IMR-90 (cell line): ENCODE results near the gene SIGLEC12. TPM values are rescaled to one million over a fixed set of nuclear protein-coding genes. Genes with fewer than 3 reads are reported as not detected.

Experiments used
- ATAC-seq: fragments of 200-7000 bp; cut with Tn5 transposase; 2 replicates; pipeline ENCODE4 v1.9.1; 2020; ENCODE audit warnings: low read depth, mild to moderate bottlenecking, moderate library complexity
- BruUV-seq: library from RNA; stranded (reverse); fragments of 400-500 nt; replicated peaks from 2 replicates; lab custom pipeline; 2021; lab: Mats Ljungman, UMichigan
- CTCF ChIA-PET: fragments of 300-600 bp; formaldehyde crosslinking; extraction: SDS; loops from one replicate; lab custom pipeline; 2021; ENCODE audit warnings: antibody characterized with exemption; lab: Yijun Ruan, JAX
- POLR2A ChIA-PET: fragments of 300-600 bp; sonication (Branson Sonifier 250); formaldehyde crosslinking; loops from one replicate; lab custom pipeline; 2022; ENCODE audit warnings: antibody characterized with exemption; ENCODE audit not compliant: unreplicated experiment; lab: Charles Lee
- DNase-seq: peaks from one replicate; pipeline ENCODE4 v3.0.0; 2013
- H2AFZ ChIP-seq: replicated peaks from 2 replicates; pipeline ENCODE3; 2013; ENCODE audit warnings: low read length, mild to moderate bottlenecking; ENCODE audit not compliant: poor library complexity
- H2AK5ac ChIP-seq: 2 replicates; pipeline ENCODE4 v1.6.1; 2013; ENCODE audit warnings: low read depth, low read length, inconsistent platforms
- H2AK9ac ChIP-seq: replicated peaks from 2 replicates; pipeline ENCODE3; 2013; ENCODE audit warnings: mild to moderate bottlenecking, low read depth, low read length, moderate library complexity; ENCODE audit not compliant: poor library complexity
- H2BK120ac ChIP-seq: 2 replicates; pipeline ENCODE4 v1.6.1; 2013; ENCODE audit warnings: low read depth, low read length, inconsistent platforms
- H2BK15ac ChIP-seq: 3 replicates; pipeline ENCODE4 v1.6.1; 2013; ENCODE audit warnings: low read depth, low read length, inconsistent platforms
- H2BK20ac ChIP-seq: 2 replicates; pipeline ENCODE4 v1.6.1; 2013; ENCODE audit warnings: low read depth, mild to moderate bottlenecking, inconsistent platforms, low read length, moderate library complexity
- H2BK5ac ChIP-seq: 2 replicates; pipeline ENCODE4 v1.6.1; 2013; ENCODE audit warnings: mild to moderate bottlenecking, low read depth, low read length, inconsistent platforms; ENCODE audit not compliant: poor library complexity, severe bottlenecking
- H3K14ac ChIP-seq: replicated peaks from 2 replicates; pipeline ENCODE4 v1.6.1; 2013; ENCODE audit warnings: low read depth, low read length, inconsistent platforms
- H3K18ac ChIP-seq: 2 replicates; pipeline ENCODE4 v1.6.1; 2013; ENCODE audit warnings: low read depth, low read length, control low read depth
- H3K23ac ChIP-seq: 2 replicates; pipeline ENCODE4 v1.6.1; 2013; ENCODE audit warnings: low read depth, low read length, inconsistent platforms
- H3K27ac ChIP-seq: 2 replicates; pipeline ENCODE4 v1.5.1; 2013; ENCODE audit warnings: mild to moderate bottlenecking, control low read depth, low read length; ENCODE audit not compliant: insufficient read depth
- H3K27me3 ChIP-seq: 2 replicates; pipeline ENCODE4 v1.6.1; 2013; ENCODE audit warnings: low read length; ENCODE audit not compliant: control insufficient read depth, insufficient read depth
- H3K36me3 ChIP-seq: 2 replicates; pipeline ENCODE4 v1.6.1; 2013; ENCODE audit warnings: low read length, mixed read lengths; ENCODE audit not compliant: control insufficient read depth, insufficient read depth
- H3K4ac ChIP-seq: 2 replicates; pipeline ENCODE4 v1.6.1; 2013; ENCODE audit warnings: low read depth, low read length, inconsistent platforms
- H3K4me1 ChIP-seq: 2 replicates; pipeline ENCODE4 v1.6.1; 2013; ENCODE audit warnings: low read length, mixed read lengths; ENCODE audit not compliant: control insufficient read depth, insufficient read depth
- H3K4me2 ChIP-seq: 2 replicates; pipeline ENCODE4 v1.6.1; 2013; ENCODE audit warnings: low read depth, mild to moderate bottlenecking, control low read depth, low read length, moderate library complexity
- H3K4me3 ChIP-seq: 2 replicates; pipeline ENCODE4 v1.5.1; 2013; ENCODE audit warnings: low read depth, mild to moderate bottlenecking, control low read depth, low read length, moderate library complexity; ENCODE audit not compliant: insufficient read depth
- H3K56ac ChIP-seq: 2 replicates; pipeline ENCODE4 v1.6.1; 2013; ENCODE audit warnings: low read length, inconsistent platforms; ENCODE audit not compliant: insufficient read depth; ENCODE audit errors: extremely low read depth
- H3K79me1 ChIP-seq, 2 experiments: 2 replicates each; pipeline ENCODE4 v1.6.1; 2013; ENCODE audit warnings: low read length in 2 of 2, inconsistent platforms in 1 of 2, low read depth in 1 of 2
- H3K9ac ChIP-seq: 2 replicates; pipeline ENCODE4 v1.6.1; 2013; ENCODE audit warnings: low read depth, low read length, control low read depth
- H3K9me1 ChIP-seq: 2 replicates; pipeline ENCODE4 v1.6.1; 2013; ENCODE audit warnings: low read length, inconsistent platforms; ENCODE audit not compliant: insufficient read depth
- H3K9me3 ChIP-seq: 2 replicates; pipeline ENCODE4 v1.6.1; 2013; ENCODE audit warnings: low read length; ENCODE audit not compliant: control insufficient read depth, insufficient read depth
- H4K20me1 ChIP-seq: 2 replicates; pipeline ENCODE4 v1.6.1; 2013; ENCODE audit warnings: low read length, inconsistent platforms; ENCODE audit not compliant: insufficient read depth
- H4K5ac ChIP-seq: 2 replicates; pipeline ENCODE4 v1.6.1; 2013; ENCODE audit warnings: mild to moderate bottlenecking, low read depth, low read length, control low read depth
- H4K8ac ChIP-seq, 2 experiments: 2 replicates each; pipeline ENCODE4 v1.6.1; 2013; ENCODE audit warnings: low read depth in 2 of 2, low read length in 2 of 2, control low read depth in 1 of 2, inconsistent platforms in 1 of 2
- H4K91ac ChIP-seq: 2 replicates; pipeline ENCODE4 v1.6.1; 2013; ENCODE audit warnings: low read depth, low read length, inconsistent platforms; ENCODE audit not compliant: insufficient read depth
- BHLHE40 ChIP-seq: fragments of 150-350 bp; IDR thresholded peaks from 2 replicates; pipeline ENCODE4 v1.6.1; 2016; ENCODE audit warnings: mild to moderate bottlenecking, low read depth, low read length
- CEBPB ChIP-seq: IDR thresholded peaks from 2 replicates; pipeline ENCODE4 v1.6.1; 2012; ENCODE audit warnings: low read depth, low read length, improper control_type of control experiment
- CHD1 ChIP-seq: IDR thresholded peaks from 2 replicates; pipeline ENCODE4 v1.6.1; 2012; ENCODE audit warnings: low read depth, low read length, improper control_type of control experiment
- CTCF ChIP-seq: conservative IDR thresholded peaks from 2 replicates; pipeline ENCODE4 v1.5.1; 2012; ENCODE audit warnings: mild to moderate bottlenecking, low read depth, low read length, improper control_type of control experiment
- ELK1 ChIP-seq: fragments of 150-350 bp; IDR thresholded peaks from 2 replicates; pipeline ENCODE4 v1.6.1; 2016; ENCODE audit warnings: low read depth, mild to moderate bottlenecking, low read length, moderate library complexity, borderline replicate concordance
- FOS ChIP-seq: fragments of 150-350 bp; IDR thresholded peaks from 2 replicates; pipeline ENCODE4 v1.6.1; 2016; ENCODE audit warnings: low read depth, low read length
- MAFK ChIP-seq: IDR thresholded peaks from 2 replicates; pipeline ENCODE4 v1.6.1; 2012; ENCODE audit warnings: low read depth, low read length, improper control_type of control experiment
- MAZ ChIP-seq: IDR thresholded peaks from 2 replicates; pipeline ENCODE4 v1.6.1; 2012; ENCODE audit warnings: low read depth, mild to moderate bottlenecking, low read length, improper control_type of control experiment, moderate library complexity, borderline replicate concordance
- MXI1 ChIP-seq: IDR thresholded peaks from 2 replicates; pipeline ENCODE4 v1.6.1; 2012; ENCODE audit warnings: low read depth, mild to moderate bottlenecking, low read length, moderate library complexity, borderline replicate concordance
- NFE2L2 ChIP-seq: fragments of 150-350 bp; IDR thresholded peaks from 2 replicates; pipeline ENCODE4 v1.6.1; 2016; ENCODE audit warnings: low read depth, mild to moderate bottlenecking, low read length
- POLR2A ChIP-seq: IDR thresholded peaks from 2 replicates; pipeline ENCODE4 v1.6.1; 2012; ENCODE audit warnings: mild to moderate bottlenecking, low read depth, low read length
- RAD21 ChIP-seq: IDR thresholded peaks from 2 replicates; pipeline ENCODE4 v1.6.1; 2012; ENCODE audit warnings: low read length, improper control_type of control experiment
- RCOR1 ChIP-seq: IDR thresholded peaks from 2 replicates; pipeline ENCODE4 v1.6.1; 2012; ENCODE audit warnings: mild to moderate bottlenecking, low read length, improper control_type of control experiment; ENCODE audit not compliant: insufficient replicate concordance
- RFX5 ChIP-seq: IDR thresholded peaks from 2 replicates; pipeline ENCODE4 v1.8.0; 2012; ENCODE audit warnings: low read depth, mild to moderate bottlenecking, low read length, moderate library complexity
- SMC3 ChIP-seq: fragments of 150-350 bp; IDR thresholded peaks from 2 replicates; pipeline ENCODE4 v1.6.1; 2016; ENCODE audit warnings: low read depth, mild to moderate bottlenecking, antibody characterized with exemption, low read length, moderate library complexity
- USF2 ChIP-seq: fragments of 150-350 bp; IDR thresholded peaks from 2 replicates; pipeline ENCODE4 v1.6.1; 2017; ENCODE audit warnings: mild to moderate bottlenecking, antibody characterized with exemption, low read length, low read depth
- WGBS, 2 experiments: methylation state at CpG; one replicate each; pipeline versions ENCODE4 v1.1.5 to v1.1.7; 2013; ENCODE audit warnings: missing lambda C conversion rate in 2 of 2; ENCODE audit not compliant: insufficient read length in 1 of 2; ENCODE audit errors: extremely low coverage in 2 of 2; 5-methylcytosine and 5-hydroxymethylcytosine counted together
- dilution Hi-C: fragments of 300-500 bp; cut with HindIII; formaldehyde crosslinking; loops from one replicate; pipeline ENCODE4 v1.14.3; 2018; ENCODE audit warnings: low sequenced_read_pairs; ENCODE audit not compliant: unreplicated experiment
- in situ Hi-C: fragments of 300-500 bp; cut with MboI; formaldehyde crosslinking; loops from 3 replicates; pipeline ENCODE4 v1.14.3; 2019; ENCODE audit warnings: low sequenced_read_pairs, inconsistent platforms, mixed read lengths
- intact Hi-C: fragments of 100-400 bp; cut with micrococcal nuclease; formaldehyde crosslinking; loops from 2 replicates; pipeline ENCODE4 v1.10.0; 2022
- polyA plus RNA-seq, 3 experiments: library from polyadenylated mRNA; depleted of rRNA; stranded (reverse); fragments of >200 nt; gene quantifications; 2 replicates each; pipeline ENCODE4 v1.2.3, GENCODE V29; 2012; ENCODE audit warnings: low replicate concordance in 1 of 3
- total RNA-seq: library from RNA; depleted of rRNA; stranded (reverse); fragments of >200 nt; gene quantifications from 2 replicates; pipeline ENCODE4 v1.2.3, GENCODE V29; 2012

SIGLEC12 gene
- total and polyA plus RNA-seq, 2 of the 4 experiments (the other 2 are of a cell fraction) = not detected

- no TSS peak for BruUV-seq
- Histone ChIP-seq H4K91ac (no peak overlapping the region), H2AFZ (no peak overlapping the region), H3K9me3 (0 out of 2 replicates have a peak, but pooled peaks cover 2% of the 10 kb centered on the region), H3K79me1 (no peaks in the 10 kb centered on the region), H3K36me3 (no peaks in the 10 kb centered on the region), H2BK5ac (no peak overlapping the region), H3K56ac (no peak overlapping the region), H4K8ac (no peak overlapping the region), H4K20me1 (no peaks in the 10 kb centered on the region), H3K23ac (no peak overlapping the region), H2BK20ac (no peak overlapping the region), H2AK9ac (no peak overlapping the region), H3K4me3 (no peak overlapping the region), H2AK5ac (no peak overlapping the region), H3K27ac (no peak overlapping the region), H3K4ac (no peak overlapping the region), H3K18ac (no peak overlapping the region), H3K9me1 (no peaks in the 10 kb centered on the region), H3K4me1 (no peaks in the 10 kb centered on the region), H3K14ac (no peak overlapping the region), H3K27me3 (no peaks in the 10 kb centered on the region), H3K4me2 (no peak overlapping the region), H3K9ac (no peak overlapping the region), H2BK15ac (no peak overlapping the region), H2BK120ac (no peak overlapping the region), H4K5ac (no peak overlapping the region)
- no CpG with 5 or more reads among the region's 2 CpGs for WGBS, 2 experiments
- in situ Hi-C loops (no loop called here), dilution Hi-C loops (no loop called here), intact Hi-C loops (no loop called here)
- CTCF ChIA-PET = no interaction called here
- TF ChIP-seq BHLHE40 = no peak
- TF ChIP-seq MAZ = no peak
- no peak for TF ChIP-seq NFE2L2
- no peak for TF ChIP-seq CHD1
- no peak for TF ChIP-seq RCOR1
- no peak for TF ChIP-seq SMC3
- TF ChIP-seq MXI1 = no peak
- TF ChIP-seq ELK1 = no peak
- TF ChIP-seq RFX5 = no peak
- TF ChIP-seq MAFK = no peak
- TF ChIP-seq CEBPB = no peak
- no peak for TF ChIP-seq RAD21
- TF ChIP-seq USF2 = no peak
- no peak for TF ChIP-seq CTCF
- TF ChIP-seq FOS = no peak
- TF ChIP-seq POLR2A = no peak
- DNase-seq (no peak), ATAC-seq (no peak)
- POLR2A ChIA-PET = no interaction called here
Observed at GRCh38 chr19:51529301-51529700, 27.7 kb upstream of the SIGLEC12 start.
